MM.1S (cell line): Measurements from ENCODE around the gene MPP3.

Source experiments
- CTCF ChIP-seq: fragments of 300-600 bp; sonication (generic); IDR thresholded peaks from 2 replicates; pipeline ENCODE4 v1.5.1; 2016; ENCODE audit warnings: antibody characterized with exemption, low read length, mixed read lengths
- EZH2 ChIP-seq: fragments of 300-600 bp; sonication (generic); optimal IDR thresholded peaks from 2 replicates; pipeline ENCODE3; 2017; ENCODE audit warnings: low read depth, mild to moderate bottlenecking, antibody characterized with exemption, low read length, mixed read lengths
- EZH2phosphoT487 ChIP-seq: fragments of 300-600 bp; sonication (generic); IDR thresholded peaks from 2 replicates; pipeline ENCODE4 v1.6.1; 2018; ENCODE audit warnings: antibody characterized with exemption, low read length

GRCh38 chr17:43818966-43819365 lies 14.0 kb downstream of the MPP3 start:
- no peak for TF ChIP-seq EZH2
- no peak for TF ChIP-seq CTCF
- no peak for TF ChIP-seq EZH2phosphoT487
